Inflammatory macrophage treated with lipopolysaccharide for 1 hour (primary cell): ENCODE results near the gene RBM20.
A peak's percentile ranks its signal among the peaks of the same experiment; 100 is the strongest.

ENCODE experiments used
- DNase-seq, 2 donors: peaks; one replicate each; pipeline ENCODE4 v3.0.0-alpha.2; 2020 to 2022

The RBM20 gene

GRCh38 chr10:110744782-110745181 lies 100.6 kb downstream of the RBM20 start:
- peak; percentile 38 for DNase-seq

GRCh38 chr10:110746254-110746826 lies 102.2 kb downstream of the RBM20 start:
- DNase-seq, result peak in 1 of 2 donors; percentile 52

- no peak for DNase-seq
These were observed 103.0 kb downstream of the RBM20 start for GRCh38 chr10:110746969-110747608.

GRCh38 chr10:110747609-110748464 lies 103.7 kb downstream of the RBM20 start:
- DNase-seq, result no peak

GRCh38 chr10:110748970-110749369 lies 104.8 kb downstream of the RBM20 start:
- DNase-seq, result no peak

- DNase-seq, result no peak
These were observed 106.8 kb downstream of the RBM20 start for GRCh38 chr10:110750931-110751330.

GRCh38 chr10:110751850-110752249 lies 107.7 kb downstream of the RBM20 start:
- no peak for DNase-seq

GRCh38 chr10:110753462-110753861 lies 109.3 kb downstream of the RBM20 start:
- no peak for DNase-seq

- DNase-seq, result no peak
These were observed 110.4 kb downstream of the RBM20 start for GRCh38 chr10:110754375-110755105.

- no peak for DNase-seq
These were observed 111.6 kb downstream of the RBM20 start for GRCh38 chr10:110755781-110756180.

GRCh38 chr10:110756876-110757275 lies 112.7 kb downstream of the RBM20 start:
- no peak for DNase-seq

GRCh38 chr10:110757586-110757985 lies 113.5 kb downstream of the RBM20 start:
- DNase-seq, result no peak

GRCh38 chr10:110758128-110758765 lies 114.1 kb downstream of the RBM20 start:
- DNase-seq, result no peak

GRCh38 chr10:110758898-110759297 lies 114.8 kb downstream of the RBM20 start:
- no peak for DNase-seq

- no peak for DNase-seq
These were observed 115.4 kb downstream of the RBM20 start for GRCh38 chr10:110759523-110759922.

- DNase-seq, result no peak
These were observed 118.1 kb downstream of the RBM20 start for GRCh38 chr10:110762109-110762848.

- no peak for DNase-seq
These were observed 118.7 kb downstream of the RBM20 start for GRCh38 chr10:110762849-110763211.

GRCh38 chr10:110764378-110764777 lies 120.2 kb downstream of the RBM20 start:
- DNase-seq, result no peak

GRCh38 chr10:110764793-110765512 lies 120.8 kb downstream of the RBM20 start:
- DNase-seq, result no peak

- no peak for DNase-seq
These were observed 121.6 kb downstream of the RBM20 start for GRCh38 chr10:110765513-110766319.
